ENCODE data around the gene EPB41L3.

- TF ChIP-seq POLR2A (IDR thresholded peaks at IDR 0.05) (no peak), EP300 (IDR thresholded peaks at IDR 0.05) (no peak)
These were observed 44.7 kb upstream of the EPB41L3 start for GRCh38 chr18:5588529-5588928.

All from suprapubic skin (tissue), 2 donors.